Retinal pigment epithelial cell (primary cell): ENCODE results near the gene FRMPD1.

Experiments used
- DNase-seq: peaks from one replicate; pipeline ENCODE4 v3.0.0-alpha.2; 2010; ENCODE audit warnings: low read depth
- H3K4me3 ChIP-seq: 2 replicates; pipeline ENCODE4 v1.5.1; 2011; ENCODE audit warnings: mild to moderate bottlenecking, low read length, control low read depth, moderate library complexity
- CTCF ChIP-seq: conservative IDR thresholded peaks from 2 replicates; pipeline ENCODE4 v1.5.1; 2011; ENCODE audit warnings: low read depth, low read length, control low read depth, inconsistent platforms

Gene FRMPD1

DNA sequence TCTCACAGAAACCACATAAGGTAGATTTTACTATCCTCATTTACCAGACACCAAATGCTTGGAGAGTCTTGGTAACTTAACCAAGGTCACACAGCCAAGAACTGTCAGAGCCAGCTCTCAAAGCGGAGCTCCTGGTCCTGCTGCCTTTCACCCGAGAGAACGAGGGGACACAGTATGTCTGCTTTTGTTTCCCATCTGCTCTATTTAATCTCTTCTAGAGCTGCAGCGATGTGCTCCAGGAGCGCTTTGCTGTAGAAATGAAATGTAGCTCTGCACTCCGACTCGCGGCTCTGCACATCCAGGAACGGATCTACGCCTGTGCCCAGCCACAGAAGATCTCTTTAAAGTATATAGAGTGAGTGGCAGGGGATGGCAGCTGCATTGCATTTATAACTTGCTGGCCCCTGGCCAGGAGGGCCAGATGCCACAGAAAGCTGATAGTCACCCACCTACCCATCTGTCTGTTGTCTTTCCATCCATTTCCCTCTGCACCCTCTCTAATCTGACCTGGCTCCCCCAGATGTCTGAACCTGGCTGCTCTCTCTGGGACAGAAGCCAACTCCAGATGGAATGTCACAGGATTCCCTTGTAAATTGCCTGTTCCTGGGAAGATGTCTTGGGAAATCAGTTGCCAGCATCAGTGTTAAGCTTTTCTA, 81.5 kb downstream of the FRMPD1 start:
- H3K4me3 ChIP-seq, result no peak overlapping the region
- no peak for TF ChIP-seq CTCF
- no peak for DNase-seq

DNA sequence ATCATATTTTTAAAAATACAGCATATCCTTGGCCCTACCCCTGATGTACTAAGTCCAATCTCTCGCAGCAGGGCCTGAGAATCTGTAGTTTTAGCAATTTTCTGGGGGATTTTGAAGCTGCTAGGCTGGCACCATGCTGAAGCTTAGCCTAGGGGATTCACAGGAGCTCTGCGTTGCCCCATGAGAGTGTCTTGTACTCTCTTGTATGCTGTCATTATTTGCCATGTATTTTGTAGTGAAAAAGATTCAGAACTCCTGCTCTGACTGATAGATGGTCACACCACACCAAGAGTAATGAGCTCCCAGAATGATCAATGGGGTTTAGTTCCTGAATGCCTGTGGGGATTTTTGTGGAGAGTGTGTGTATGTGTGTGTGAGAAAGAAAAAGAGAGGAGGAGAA, 82.2 kb downstream of the FRMPD1 start:
- TF ChIP-seq CTCF, result no peak
- no peak for DNase-seq
- H3K4me3 ChIP-seq, result no peak overlapping the region

DNA sequence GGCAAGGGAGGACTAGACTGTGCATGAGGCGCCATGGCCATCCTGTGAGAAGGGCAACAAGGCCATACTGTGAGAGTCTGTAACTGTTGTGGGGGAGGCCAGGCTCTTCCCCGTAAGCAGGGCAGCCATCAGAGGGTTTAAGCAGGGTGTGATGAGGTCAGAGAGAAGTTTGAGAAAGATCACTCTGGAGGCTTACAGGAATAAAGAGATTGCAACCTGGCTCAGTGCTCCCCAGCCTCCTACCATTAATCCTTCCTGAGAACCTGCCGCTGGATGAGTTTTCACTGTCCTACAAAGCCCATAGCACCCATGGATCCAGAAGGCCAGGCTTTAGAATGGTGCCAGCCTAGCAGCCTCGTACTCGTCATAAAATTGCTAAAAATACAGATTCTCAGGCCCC, 88.5 kb downstream of the FRMPD1 start:
- TF ChIP-seq CTCF, result no peak
- no peak for DNase-seq
- H3K4me3 ChIP-seq, result no peak overlapping the region

DNA sequence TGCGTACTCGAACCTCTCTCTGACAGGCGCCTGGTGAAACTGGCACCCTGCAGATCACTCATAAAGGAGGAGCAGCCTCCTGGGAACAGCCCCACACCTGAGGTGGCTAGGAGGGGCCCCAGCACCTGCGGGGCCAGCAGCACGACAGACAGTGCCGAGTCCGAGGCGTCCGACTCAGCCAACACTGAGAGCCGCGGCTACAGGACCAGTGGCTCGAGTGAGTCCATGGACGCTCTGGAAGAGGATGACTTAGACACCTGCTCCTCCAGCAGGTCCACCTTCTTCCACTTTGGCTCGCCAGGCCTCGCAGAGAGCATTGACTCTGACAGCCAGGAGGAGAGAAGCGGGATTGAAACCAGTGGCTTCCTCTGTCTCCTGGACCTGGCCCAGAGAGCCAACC, 89.4 kb downstream of the FRMPD1 start:
- no peak for TF ChIP-seq CTCF
- DNase-seq, result no peak
- no peak overlapping the region for H3K4me3 ChIP-seq

GRCh38 chr9:37740631-37741328, 90.0 kb downstream of the FRMPD1 start:
- no peak for TF ChIP-seq CTCF
- H3K4me3 ChIP-seq, result no peak overlapping the region
- no peak for DNase-seq

DNA sequence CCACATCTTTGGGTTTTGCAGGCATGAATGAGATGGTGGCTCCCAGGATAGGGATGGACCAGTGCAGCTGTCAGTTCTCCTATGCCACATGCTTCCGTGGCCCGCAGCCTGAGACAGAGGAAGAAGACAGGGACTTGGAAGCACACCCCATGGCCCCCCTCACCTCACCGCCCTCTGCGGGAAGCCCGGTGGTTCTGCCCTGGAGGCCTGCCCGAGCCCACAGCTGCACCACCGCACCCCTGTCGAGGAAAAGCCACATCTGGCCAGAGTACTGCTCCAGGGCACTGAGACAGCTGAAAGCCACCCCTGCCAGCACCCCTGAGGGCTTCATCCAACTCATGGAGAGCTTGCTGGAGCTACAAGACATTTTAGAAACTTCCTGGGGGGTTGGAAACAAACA, 95.2 kb downstream of the FRMPD1 start:
- no peak for DNase-seq
- no peak for TF ChIP-seq CTCF
- H3K4me3 ChIP-seq, result no peak overlapping the region
